ENCODE measurements around the gene DOCK1.
"Not testable (repeated sequence)": the region's sequence is repeated elsewhere in the genome, so short reads cannot be mapped to it uniquely, and the experiment has no call there.

The DOCK1 gene

GRCh38 chr10:126903656-126904360 lies 1.4 kb upstream of the DOCK1 start:
- no peak for DNase-seq (ENCODE audit: low spot score)

GRCh38 chr10:126904516-126904817 lies 761 bp upstream of the DOCK1 start:
- DNase-seq (ENCODE audit: low spot score) = no peak

- DNase-seq (ENCODE audit: low spot score) = no peak
Observed at GRCh38 chr10:126905776-126906703, 812 bp downstream of the DOCK1 start.

GRCh38 chr10:126906704-126907422 lies 1.6 kb downstream of the DOCK1 start:
- DNase-seq (ENCODE audit: low spot score) = no peak

- DNase-seq (ENCODE audit: low spot score) = no peak
Observed at GRCh38 chr10:126907423-126907970, 2.3 kb downstream of the DOCK1 start.

- no peak for DNase-seq (ENCODE audit: low spot score)
Observed at GRCh38 chr10:126908225-126908624, 3.0 kb downstream of the DOCK1 start.

GRCh38 chr10:126908729-126909128 lies 3.5 kb downstream of the DOCK1 start:
- DNase-seq (ENCODE audit: low spot score) = no peak

GRCh38 chr10:126909147-126909546 lies 3.9 kb downstream of the DOCK1 start:
- no peak for DNase-seq (ENCODE audit: low spot score)

- DNase-seq (ENCODE audit: low spot score) = no peak
Observed at GRCh38 chr10:126910196-126910595, 5.0 kb downstream of the DOCK1 start.

- no peak for DNase-seq (ENCODE audit: low spot score)
Observed at GRCh38 chr10:126910798-126911197, 5.6 kb downstream of the DOCK1 start.

- no peak for DNase-seq (ENCODE audit: low spot score)
Observed at GRCh38 chr10:126911301-126911700, 6.1 kb downstream of the DOCK1 start.

GRCh38 chr10:126913316-126913715 lies 8.1 kb downstream of the DOCK1 start:
- DNase-seq (ENCODE audit: low spot score) = no peak

GRCh38 chr10:126914561-126914960 lies 9.3 kb downstream of the DOCK1 start:
- DNase-seq (ENCODE audit: low spot score) = no peak

- not testable (repeated sequence) for DNase-seq (ENCODE audit: low spot score)
Observed at GRCh38 chr10:126916952-126917351, 11.7 kb downstream of the DOCK1 start.

GRCh38 chr10:126917375-126917774 lies 12.1 kb downstream of the DOCK1 start:
- DNase-seq (ENCODE audit: low spot score) = no peak

GRCh38 chr10:126917975-126918908 lies 13.0 kb downstream of the DOCK1 start:
- no peak for DNase-seq (ENCODE audit: low spot score)

- DNase-seq (ENCODE audit: low spot score) = no peak
Observed at GRCh38 chr10:126919426-126919825, 14.2 kb downstream of the DOCK1 start.

GRCh38 chr10:126921162-126921561 lies 15.9 kb downstream of the DOCK1 start:
- DNase-seq (ENCODE audit: low spot score) = no peak

- DNase-seq (ENCODE audit: low spot score) = no peak
Observed at GRCh38 chr10:126921974-126922525, 16.8 kb downstream of the DOCK1 start.

- DNase-seq (ENCODE audit: low spot score) = no peak
Observed at GRCh38 chr10:126924180-126924914, 19.1 kb downstream of the DOCK1 start.

Data from hematopoietic multipotent progenitor cell treated with erythropoietin and hydrocortisone succinate and interleukin-3 and kit ligand, for 15 days (in vitro differentiated cells).